ENCODE measurements around the gene ZDHHC21.

ZDHHC21 gene

GRCh38 chr9:14652729-14653377 lies 40.4 kb downstream of the ZDHHC21 start:
- peak; percentile 63 for TF ChIP-seq CTCF (IDR thresholded peaks at IDR 0.05; ENCODE audit: low read depth, low read length, poor library complexity, severe bottlenecking)
- no peak for TF ChIP-seq EZH2phosphoT487 (IDR thresholded peaks at IDR 0.05; ENCODE audit: borderline replicate concordance, low read length)
- no peaks in the 10 kb centered on the region for H3K4me1 ChIP-seq (ENCODE audit: control insufficient read depth, low read length)
- H3K4me3 ChIP-seq (ENCODE audit: low read length): no peak overlapping the region
- no peaks in the 10 kb centered on the region for H3K9me2 ChIP-seq (replicated peaks; ENCODE audit: control insufficient read depth, low read length)
- no peak overlapping the region for H3K27ac ChIP-seq (ENCODE audit: low read depth, low read length)
- H3K36me3 ChIP-seq (ENCODE audit: control insufficient read depth, low read length): peaks cover 6% of the 10 kb centered on the region; the same call in 1 of the 2 replicates
- peaks cover 9% of the 10 kb centered on the region for H3K9me3 ChIP-seq (ENCODE audit: control insufficient read depth, insufficient read depth, low read length)
- H3K4me2 ChIP-seq (ENCODE audit: low read length): no peak overlapping the region
- H3F3A ChIP-seq (ENCODE audit: control insufficient read depth, insufficient read depth): no peaks in the 10 kb centered on the region
- H3K79me2 ChIP-seq (ENCODE audit: control insufficient read depth, low read length): no peaks in the 10 kb centered on the region
- H4K20me1 ChIP-seq (ENCODE audit: control insufficient read depth, insufficient read depth, low read depth, low read length): no peaks in the 10 kb centered on the region
- H3K27me3 ChIP-seq (ENCODE audit: control insufficient read depth, low read length): no peaks in the 10 kb centered on the region

DNA sequence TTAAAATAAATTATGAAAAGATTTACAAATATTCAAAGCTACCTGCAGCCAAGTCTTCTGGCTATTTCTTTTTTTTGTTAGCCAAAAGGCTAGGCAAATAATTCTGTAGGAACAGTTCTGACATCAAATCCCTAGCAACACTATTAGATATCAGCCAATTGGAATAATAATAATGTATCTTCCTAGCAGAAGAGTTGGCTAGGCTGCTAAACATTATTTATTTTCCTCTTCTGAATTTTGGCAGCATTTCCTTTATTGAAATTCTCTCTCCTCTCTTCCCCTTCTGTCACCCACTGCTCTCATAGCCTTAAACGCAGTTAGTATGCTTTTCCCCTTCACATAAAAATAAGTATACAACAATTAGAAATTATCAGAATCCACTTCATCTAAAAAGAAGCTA lies 42.6 kb downstream of the ZDHHC21 start:
- Histone ChIP-seq H3K27ac (ENCODE audit: low read depth, low read length) (no peak overlapping the region), H3K36me3 (ENCODE audit: control insufficient read depth, low read length) (peaks cover 6% of the 10 kb centered on the region; the same call in 1 of the 2 replicates), H3K4me1 (ENCODE audit: control insufficient read depth, low read length) (no peaks in the 10 kb centered on the region), H3K9me3 (ENCODE audit: control insufficient read depth, insufficient read depth, low read length) (peaks cover 9% of the 10 kb centered on the region), H3K79me2 (ENCODE audit: control insufficient read depth, low read length) (no peaks in the 10 kb centered on the region), H4K20me1 (ENCODE audit: control insufficient read depth, insufficient read depth, low read depth, low read length) (no peaks in the 10 kb centered on the region), H3K4me3 (ENCODE audit: low read length) (no peak overlapping the region), H3K9me2 (replicated peaks; ENCODE audit: control insufficient read depth, low read length) (no peaks in the 10 kb centered on the region), H3K4me2 (ENCODE audit: low read length) (no peak overlapping the region), H3F3A (ENCODE audit: control insufficient read depth, insufficient read depth) (no peaks in the 10 kb centered on the region), H3K27me3 (ENCODE audit: control insufficient read depth, low read length) (no peaks in the 10 kb centered on the region)
- TF ChIP-seq EZH2phosphoT487 (IDR thresholded peaks at IDR 0.05; ENCODE audit: borderline replicate concordance, low read length) (no peak), CTCF (IDR thresholded peaks at IDR 0.05; ENCODE audit: low read depth, low read length, poor library complexity, severe bottlenecking) (no peak)

- Histone ChIP-seq H3K79me2 (ENCODE audit: control insufficient read depth, low read length) (no peaks in the 10 kb centered on the region), H3K4me1 (ENCODE audit: control insufficient read depth, low read length) (no peaks in the 10 kb centered on the region)
- TF ChIP-seq EZH2phosphoT487 (IDR thresholded peaks at IDR 0.05; ENCODE audit: borderline replicate concordance, low read length) (no peak), CTCF (IDR thresholded peaks at IDR 0.05; ENCODE audit: low read depth, low read length, poor library complexity, severe bottlenecking) (no peak)
Measured at GRCh38 chr9:14645648-14646047, 47.6 kb downstream of the ZDHHC21 start.

More at GRCh38 chr9:14645648-14646047, 47.6 kb downstream of the ZDHHC21 start:
- H4K20me1 ChIP-seq (ENCODE audit: control insufficient read depth, insufficient read depth, low read depth, low read length): no peaks in the 10 kb centered on the region
- H3K4me2 ChIP-seq (ENCODE audit: low read length): no peak overlapping the region
- no peaks in the 10 kb centered on the region for H3K9me2 ChIP-seq (replicated peaks; ENCODE audit: control insufficient read depth, low read length)
- no peak overlapping the region for H3K4me3 ChIP-seq (ENCODE audit: low read length)
- no peaks in the 10 kb centered on the region for H3K27me3 ChIP-seq (ENCODE audit: control insufficient read depth, low read length)
- H3K9me3 ChIP-seq (ENCODE audit: control insufficient read depth, insufficient read depth, low read length): no peaks in the 10 kb centered on the region
- no peak overlapping the region for H3K27ac ChIP-seq (ENCODE audit: low read depth, low read length)
- H3F3A ChIP-seq (ENCODE audit: control insufficient read depth, insufficient read depth): no peaks in the 10 kb centered on the region
- H3K36me3 ChIP-seq (ENCODE audit: control insufficient read depth, low read length): no peaks in the 10 kb centered on the region

Data from DOHH2 (cell line).